Measurements from ENCODE around the gene DNAAF8.

The DNAAF8 gene

GRCh38 chr16:4752351-4753100 is 18.2 kb downstream of the DNAAF8 start:
- DNase-seq (ENCODE audit: low spot score): no peak

- no peak for DNase-seq (ENCODE audit: low spot score)
Observed at GRCh38 chr16:4753227-4753626, 18.9 kb downstream of the DNAAF8 start.

- DNase-seq (ENCODE audit: low spot score): no peak
Observed at GRCh38 chr16:4754865-4755264, 20.5 kb downstream of the DNAAF8 start.

GRCh38 chr16:4755687-4756086 is 21.4 kb downstream of the DNAAF8 start:
- no peak for DNase-seq (ENCODE audit: low spot score)

- DNase-seq (ENCODE audit: low spot score): no peak
Observed at GRCh38 chr16:4760221-4760910, 26.0 kb downstream of the DNAAF8 start.

GRCh38 chr16:4762205-4762604 is 27.9 kb downstream of the DNAAF8 start:
- DNase-seq (ENCODE audit: low spot score): no peak

GRCh38 chr16:4763791-4764190 is 29.5 kb downstream of the DNAAF8 start:
- no peak for DNase-seq (ENCODE audit: low spot score)

- no peak for DNase-seq (ENCODE audit: low spot score)
Observed at GRCh38 chr16:4765511-4766474, 31.5 kb downstream of the DNAAF8 start.

GRCh38 chr16:4766875-4767628 is 32.7 kb downstream of the DNAAF8 start, which contains the start of gene ZNF500:
Gene ZNF500, minus strand, starts transcription at chr16:4767162. Its CDS starts 1,184 bp downstream, at chr16:4765978.
- peak; percentile 95 for DNase-seq (ENCODE audit: low spot score)

- DNase-seq (ENCODE audit: low spot score): no peak
Observed at GRCh38 chr16:4767872-4768548, 33.7 kb downstream of the DNAAF8 start.

- DNase-seq (ENCODE audit: low spot score): peak; percentile 89
Observed at GRCh38 chr16:4768549-4769305, 34.4 kb downstream of the DNAAF8 start.

GRCh38 chr16:4769306-4769638 is 34.9 kb downstream of the DNAAF8 start:
- DNase-seq (ENCODE audit: low spot score): no peak

GRCh38 chr16:4771646-4772045 is 37.3 kb downstream of the DNAAF8 start:
- DNase-seq (ENCODE audit: low spot score): no peak

GRCh38 chr16:4772351-4772750 is 38.0 kb downstream of the DNAAF8 start:
- DNase-seq (ENCODE audit: low spot score): no peak

GRCh38 chr16:4775005-4775404 is 40.7 kb downstream of the DNAAF8 start:
- DNase-seq (ENCODE audit: low spot score): no peak

GRCh38 chr16:4776141-4776705 is 41.9 kb downstream of the DNAAF8 start:
- DNase-seq (ENCODE audit: low spot score): no peak

GRCh38 chr16:4777339-4778049 is 43.2 kb downstream of the DNAAF8 start:
- DNase-seq (ENCODE audit: low spot score): no peak

- DNase-seq (ENCODE audit: low spot score): no peak
Observed at GRCh38 chr16:4778050-4778392, 43.7 kb downstream of the DNAAF8 start.

GRCh38 chr16:4780235-4780634 is 45.9 kb downstream of the DNAAF8 start:
- no peak for DNase-seq (ENCODE audit: low spot score)
